ENCODE measurements around the gene CCL2. TPM values are rescaled to one million over a fixed set of nuclear protein-coding genes. Genes with fewer than 3 reads are reported as not detected.

The CCL2 gene
- total and polyA plus RNA-seq, 7 donors = 5.0 to 28.3 (median 8.0) TPM

DNA sequence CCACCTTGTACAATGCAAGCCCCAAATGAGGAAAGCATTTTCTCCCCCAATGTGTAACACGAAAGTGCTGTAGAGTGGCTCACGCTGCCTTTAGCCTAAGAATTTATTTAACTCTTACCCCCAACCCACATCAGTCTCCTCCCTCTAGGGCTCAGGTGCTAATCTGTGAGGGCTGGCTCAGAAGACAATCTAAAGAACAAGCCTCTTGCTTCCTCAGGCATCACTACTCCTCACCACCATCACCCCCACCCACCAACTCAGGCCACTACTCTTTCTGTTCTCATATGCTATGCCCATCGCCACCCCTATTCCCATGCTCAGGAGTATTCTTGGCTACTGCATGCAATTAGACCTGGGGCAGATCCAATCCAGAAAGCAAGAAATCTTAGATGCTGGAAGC lies 3.9 kb upstream of the CCL2 start:
- intact Hi-C loops (cut with DNase I) = loop anchor here (5.0 kb wide), 2 partner anchors 34 to 61 kb away; no protein-coding TSS in a partner anchor
- ATAC-seq = no peak
- TF ChIP-seq, protein P1, sequence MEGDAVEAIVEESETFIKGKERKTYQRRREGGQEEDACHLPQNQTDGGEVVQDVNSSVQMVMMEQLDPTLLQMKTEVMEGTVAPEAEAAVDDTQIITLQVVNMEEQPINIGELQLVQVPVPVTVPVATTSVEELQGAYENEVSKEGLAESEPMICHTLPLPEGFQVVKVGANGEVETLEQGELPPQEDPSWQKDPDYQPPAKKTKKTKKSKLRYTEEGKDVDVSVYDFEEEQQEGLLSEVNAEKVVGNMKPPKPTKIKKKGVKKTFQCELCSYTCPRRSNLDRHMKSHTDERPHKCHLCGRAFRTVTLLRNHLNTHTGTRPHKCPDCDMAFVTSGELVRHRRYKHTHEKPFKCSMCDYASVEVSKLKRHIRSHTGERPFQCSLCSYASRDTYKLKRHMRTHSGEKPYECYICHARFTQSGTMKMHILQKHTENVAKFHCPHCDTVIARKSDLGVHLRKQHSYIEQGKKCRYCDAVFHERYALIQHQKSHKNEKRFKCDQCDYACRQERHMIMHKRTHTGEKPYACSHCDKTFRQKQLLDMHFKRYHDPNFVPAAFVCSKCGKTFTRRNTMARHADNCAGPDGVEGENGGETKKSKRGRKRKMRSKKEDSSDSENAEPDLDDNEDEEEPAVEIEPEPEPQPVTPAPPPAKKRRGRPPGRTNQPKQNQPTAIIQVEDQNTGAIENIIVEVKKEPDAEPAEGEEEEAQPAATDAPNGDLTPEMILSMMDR (IDR thresholded peaks at IDR 0.05) = no peak
- no peak overlapping the region for H3K4me3 ChIP-seq
- 83 to 89% (median 88%) methylated on average over 3 of the region's 3 CpGs for WGBS, 3 donors
- no peak for DNase-seq
- H3K36me3 ChIP-seq (ENCODE audit: insufficient read depth in 1 of 2, low read depth in 1 of 2) = no peaks in the 10 kb centered on the region
- no peaks in the 10 kb centered on the region for H3K9me3 ChIP-seq
- no peak overlapping the region for H3K27ac ChIP-seq
- H3K27me3 ChIP-seq (ENCODE audit: insufficient read depth in 3 of 3, low read length in 2 of 3) = peaks cover 0 to 6% (median 0%) of the 10 kb centered on the region in 3 donors
- H3K4me1 ChIP-seq = peaks cover 37% of the 10 kb centered on the region

DNA sequence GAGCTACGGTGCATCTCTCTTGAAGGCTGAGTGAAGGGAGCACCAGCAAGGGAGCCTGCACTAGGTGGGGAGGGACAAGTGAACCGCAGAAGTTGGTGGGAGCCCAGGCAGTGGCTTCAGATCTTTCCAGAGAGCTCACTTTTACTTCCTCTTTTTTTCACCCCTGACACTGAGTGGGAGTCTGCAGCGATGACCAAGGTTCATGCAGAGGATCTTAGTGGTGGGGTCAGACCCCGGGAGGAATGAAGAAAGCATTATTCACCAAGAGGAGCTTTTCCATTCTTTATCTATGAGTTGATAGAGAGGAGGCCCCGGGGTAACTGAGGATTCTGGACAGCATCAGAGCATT lies 3.0 kb upstream of the CCL2 start:
- Histone ChIP-seq H3K4me1 (peaks cover 37% of the 10 kb centered on the region), H3K4me3 (no peak overlapping the region), H3K9me3 (no peaks in the 10 kb centered on the region), H3K36me3 (ENCODE audit: insufficient read depth in 1 of 2, low read depth in 1 of 2) (no peaks in the 10 kb centered on the region), H3K27me3 (ENCODE audit: insufficient read depth in 3 of 3, low read length in 2 of 3) (peaks cover 0 to 6% (median 0%) of the 10 kb centered on the region in 3 donors), H3K27ac (peak overlapping the region; percentile 58)
- intact Hi-C loops (cut with DNase I) = loop anchor here (5.0 kb wide), 2 partner anchors 35 to 60 kb away; no protein-coding TSS in a partner anchor
- ATAC-seq = peak in 2 of 4 donors; percentile 20 to 28
- DNase-seq = no peak
- TF ChIP-seq, protein P1 (IDR thresholded peaks at IDR 0.05) = no peak
- 21 to 33% (median 24%) methylated on average over 5 of the region's 5 CpGs for WGBS, 3 donors

DNA sequence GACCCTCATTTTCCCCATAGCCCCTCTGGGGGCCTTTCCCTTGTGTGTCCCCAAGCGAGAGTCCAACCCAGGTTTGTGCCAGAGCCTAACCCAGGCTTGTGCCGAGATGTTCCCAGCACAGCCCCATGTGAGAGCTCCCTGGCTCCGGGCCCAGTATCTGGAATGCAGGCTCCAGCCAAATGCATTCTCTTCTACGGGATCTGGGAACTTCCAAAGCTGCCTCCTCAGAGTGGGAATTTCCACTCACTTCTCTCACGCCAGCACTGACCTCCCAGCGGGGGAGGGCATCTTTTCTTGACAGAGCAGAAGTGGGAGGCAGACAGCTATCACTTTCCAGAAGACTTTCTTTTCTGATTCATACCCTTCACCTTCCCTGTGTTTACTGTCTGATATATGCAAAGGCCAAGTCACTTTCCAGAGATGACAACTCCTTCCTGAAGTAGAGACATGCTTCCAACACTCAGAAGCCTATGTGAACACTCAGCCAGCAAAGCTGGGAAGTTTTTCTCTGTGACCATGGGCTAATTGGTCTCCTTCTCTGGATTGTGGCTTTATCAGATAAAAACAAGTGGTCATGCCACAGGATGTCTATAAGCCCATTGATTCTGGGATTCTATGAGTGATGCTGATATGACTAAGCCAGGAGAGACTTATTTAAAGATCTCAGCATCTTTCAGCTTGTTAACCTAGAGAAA lies 2.5 kb upstream of the CCL2 start:
- WGBS, 3 donors = 1 to 7% (median 1%) methylated on average over 6 of the region's 6 CpGs
- TF ChIP-seq, protein P1 (IDR thresholded peaks at IDR 0.05) = no peak
- peak; percentile 93 to 94 for DNase-seq
- peak; percentile 64 to 84 (median 78) for ATAC-seq
- Histone ChIP-seq H3K4me3 (no peak overlapping the region), H3K36me3 (ENCODE audit: insufficient read depth in 1 of 2, low read depth in 1 of 2) (no peaks in the 10 kb centered on the region), H3K27me3 (ENCODE audit: insufficient read depth in 3 of 3, low read length in 2 of 3) (peaks cover 0 to 6% (median 0%) of the 10 kb centered on the region in 3 donors), H3K9me3 (no peaks in the 10 kb centered on the region), H3K4me1 (peaks cover 37% of the 10 kb centered on the region), H3K27ac (peak overlapping the region; percentile 58)
- intact Hi-C loops (cut with DNase I) = loop anchor here (5.0 kb wide), 2 partner anchors 35 to 60 kb away; no protein-coding TSS in a partner anchor

DNA sequence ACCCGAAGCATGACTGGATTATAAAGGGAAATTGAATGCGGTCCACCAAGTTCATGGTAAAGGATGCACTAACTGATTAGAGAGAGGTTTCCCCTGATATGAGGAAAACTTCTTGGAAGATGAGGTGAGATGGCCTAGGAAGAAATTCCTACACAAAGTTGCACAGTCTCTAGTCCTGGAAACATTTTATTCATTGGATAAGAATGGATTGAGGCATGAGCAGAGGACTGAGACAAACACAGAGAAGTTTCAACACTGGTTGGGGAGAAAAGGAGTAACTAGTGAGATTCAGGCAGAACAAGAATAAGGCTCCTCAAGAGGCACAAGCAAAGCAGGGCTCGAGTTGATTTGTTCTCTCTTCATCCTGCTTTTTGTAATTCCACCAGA lies 2.0 kb upstream of the CCL2 start:
- Histone ChIP-seq H3K4me1 (peaks cover 37% of the 10 kb centered on the region), H3K4me3 (no peak overlapping the region), H3K27ac (peak overlapping the region; percentile 58), H3K36me3 (ENCODE audit: insufficient read depth in 1 of 2, low read depth in 1 of 2) (no peaks in the 10 kb centered on the region), H3K9me3 (no peaks in the 10 kb centered on the region), H3K27me3 (ENCODE audit: insufficient read depth in 3 of 3, low read length in 2 of 3) (peaks cover 0 to 6% (median 0%) of the 10 kb centered on the region in 3 donors)
- 47 to 57% (median 55%) methylated on average over 3 of the region's 3 CpGs for WGBS, 3 donors
- ATAC-seq (no peak), DNase-seq (no peak)
- TF ChIP-seq, protein P1 (IDR thresholded peaks at IDR 0.05) = no peak
- intact Hi-C loops (cut with DNase I) = loop anchor here (5.0 kb wide), 2 partner anchors 36 to 59 kb away; no protein-coding TSS in a partner anchor

Data from psoas muscle (tissue), 8 donors.